A549 (cell line): ENCODE results near the gene CMTM4.

Source experiments
- CBX8 ChIP-seq: fragments of 200-600 bp; sonication (generic); IDR thresholded peaks from 2 replicates; pipeline ENCODE4 v1.6.1; 2016
- TF ChIP-seq, protein P1 (sequence below): fragments of >200 bp; sonication (Bioruptor Twin); formaldehyde crosslinking; IDR thresholded peaks from 3 replicates; pipeline ENCODE4 v1.5.1; 2016

DNA sequence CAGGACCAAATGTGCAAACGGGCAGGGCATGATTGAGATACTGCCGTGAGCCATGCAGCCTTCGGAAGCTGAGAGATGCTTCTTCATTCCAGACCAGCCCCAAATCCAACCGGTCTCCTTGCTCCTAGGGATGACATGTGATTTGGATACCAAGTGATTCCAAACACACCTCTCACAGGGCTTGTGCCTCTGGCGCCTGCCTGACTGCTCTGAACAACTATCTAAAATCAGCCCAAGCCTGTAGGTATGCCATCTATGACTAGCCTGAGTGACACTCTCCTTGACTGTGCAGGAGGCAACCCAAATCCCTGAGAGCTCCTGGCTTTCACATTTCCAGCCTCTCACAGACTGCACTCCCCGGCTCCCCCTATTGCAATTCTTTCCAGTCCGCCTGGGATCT, 34.6 kb upstream of the CMTM4 start:
- no peak for TF ChIP-seq CBX8
- TF ChIP-seq, protein P1, sequence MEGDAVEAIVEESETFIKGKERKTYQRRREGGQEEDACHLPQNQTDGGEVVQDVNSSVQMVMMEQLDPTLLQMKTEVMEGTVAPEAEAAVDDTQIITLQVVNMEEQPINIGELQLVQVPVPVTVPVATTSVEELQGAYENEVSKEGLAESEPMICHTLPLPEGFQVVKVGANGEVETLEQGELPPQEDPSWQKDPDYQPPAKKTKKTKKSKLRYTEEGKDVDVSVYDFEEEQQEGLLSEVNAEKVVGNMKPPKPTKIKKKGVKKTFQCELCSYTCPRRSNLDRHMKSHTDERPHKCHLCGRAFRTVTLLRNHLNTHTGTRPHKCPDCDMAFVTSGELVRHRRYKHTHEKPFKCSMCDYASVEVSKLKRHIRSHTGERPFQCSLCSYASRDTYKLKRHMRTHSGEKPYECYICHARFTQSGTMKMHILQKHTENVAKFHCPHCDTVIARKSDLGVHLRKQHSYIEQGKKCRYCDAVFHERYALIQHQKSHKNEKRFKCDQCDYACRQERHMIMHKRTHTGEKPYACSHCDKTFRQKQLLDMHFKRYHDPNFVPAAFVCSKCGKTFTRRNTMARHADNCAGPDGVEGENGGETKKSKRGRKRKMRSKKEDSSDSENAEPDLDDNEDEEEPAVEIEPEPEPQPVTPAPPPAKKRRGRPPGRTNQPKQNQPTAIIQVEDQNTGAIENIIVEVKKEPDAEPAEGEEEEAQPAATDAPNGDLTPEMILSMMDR: no peak
